Measurements from ENCODE around the gene CDH24. TPM values are rescaled to one million over a fixed set of nuclear protein-coding genes. Genes with fewer than 3 reads are reported as not detected.

Gene CDH24
- total and polyA plus RNA-seq, 2 of the 13 experiments (the other 11 are each of a cell fraction or from before 2014, with no cell fraction given), result 0.69 to 0.99 TPM

GRCh38 chr14:23094666-23095195, 37.4 kb upstream of the CDH24 start, which contains the start of gene ACIN1 (continued):
- TF ChIP-seq ZNF574 (CRISPR knock-in tag; IDR thresholded peaks at IDR 0.05) (peak; percentile 83), ZNF30 (CRISPR knock-in tag; IDR thresholded peaks at IDR 0.05) (peak; percentile 98), ZNF704 (CRISPR knock-in tag; IDR thresholded peaks at IDR 0.05; ENCODE audit: borderline replicate concordance) (peak; percentile 98), MEIS2 (CRISPR knock-in tag; IDR thresholded peaks at IDR 0.05) (peak; percentile 95), MYC (CRISPR knock-in tag; IDR thresholded peaks at IDR 0.05; ENCODE audit: borderline replicate concordance) (peak; percentile 87), ZBTB37 (CRISPR knock-in tag; IDR thresholded peaks at IDR 0.05) (no peak), RFXANK (CRISPR knock-in tag; IDR thresholded peaks at IDR 0.05) (peak; percentile 66; the same call in 1 of the 2 replicates), ZNF674 (CRISPR knock-in tag; IDR thresholded peaks at IDR 0.05; ENCODE audit: low read depth) (0 out of 2 replicates have a peak, but pooled peaks have one; percentile 70), ZNF180 (CRISPR knock-in tag; IDR thresholded peaks at IDR 0.05; ENCODE audit: borderline replicate concordance, low read depth) (peak; percentile 87; the same call in 1 of the 2 replicates), CEBPG (CRISPR knock-in tag; IDR thresholded peaks at IDR 0.05) (0 out of 2 replicates have a peak, but pooled peaks have one; percentile 44), ZNF768 (CRISPR knock-in tag; IDR thresholded peaks at IDR 0.05) (peak; percentile 95), ATM (IDR thresholded peaks at IDR 0.05; ENCODE audit: borderline replicate concordance) (no peak), SATB2 (CRISPR knock-in tag; IDR thresholded peaks at IDR 0.05) (0 out of 2 replicates have a peak, but pooled peaks have one; percentile 89), REXO4 (CRISPR knock-in tag; IDR thresholded peaks at IDR 0.05; ENCODE audit: borderline replicate concordance) (peak; percentile 18; the same call in 1 of the 2 replicates), ZNF570 (CRISPR knock-in tag; IDR thresholded peaks at IDR 0.05; ENCODE audit: borderline replicate concordance) (peak; percentile 97), HDAC2 (CRISPR knock-in tag; IDR thresholded peaks at IDR 0.05) (peak; percentile 78; the same call in 1 of the 2 replicates), FOXK2 (IDR thresholded peaks at IDR 0.05) (no peak), SKI (IDR thresholded peaks at IDR 0.05; ENCODE audit: partially characterized antibody) (peak; percentile 69), ZNF567 (CRISPR knock-in tag; IDR thresholded peaks at IDR 0.05; ENCODE audit: borderline replicate concordance) (peak; percentile 100), HMGXB4 (CRISPR knock-in tag; IDR thresholded peaks at IDR 0.05; ENCODE audit: borderline replicate concordance in 1 of 2, low read depth in 1 of 2) (peak; percentile 97 to 99), TAF1 (CRISPR knock-in tag; IDR thresholded peaks at IDR 0.05) (peak; percentile 100), RXRB (CRISPR knock-in tag; IDR thresholded peaks at IDR 0.05; ENCODE audit: borderline replicate concordance) (peak; percentile 69; the same call in 1 of the 2 replicates), MAFF (IDR thresholded peaks at IDR 0.05; ENCODE audit: low read depth, low read length) (no peak)
